Small intestine (tissue), 7 donors: ENCODE data around the gene STMND1. TPM values are rescaled to one million over a fixed set of nuclear protein-coding genes. Genes with fewer than 3 reads are reported as not detected.
A peak's percentile ranks its signal among the peaks of the same experiment; 100 is the strongest.
"Not testable (repeated sequence)": the region's sequence is repeated elsewhere in the genome, so short reads cannot be mapped to it uniquely, and the experiment has no call there.

ENCODE experiments used
- DNase-seq, 2 donors: peaks; one replicate each; pipeline versions ENCODE4 v3.0.0 to v3.0.0-alpha.2; 2013
- FAIRE-seq: peaks from 2 replicates; lab custom pipeline; 2012; peaks lifted over from hg19 to GRCh38; lab: Jason Lieb, UNC
- H3K27ac ChIP-seq, 3 donors: one replicate each; pipeline ENCODE4 v1.5.1; 2013; ENCODE audit warnings: low read length in 2 of 3, mild to moderate bottlenecking in 2 of 3, control low read depth in 1 of 3, inconsistent platforms in 1 of 3, low read depth in 1 of 3, moderate library complexity in 1 of 3
- H3K27me3 ChIP-seq, 3 donors: one replicate each; pipeline ENCODE4 v1.6.1; 2013; ENCODE audit warnings: low read length in 3 of 3, inconsistent platforms in 1 of 3; ENCODE audit not compliant: control insufficient read depth in 3 of 3, insufficient read depth in 3 of 3
- H3K36me3 ChIP-seq, 3 donors: one replicate each; pipeline ENCODE4 v1.6.1; 2013; ENCODE audit warnings: low read length in 3 of 3, inconsistent platforms in 1 of 3, low read depth in 1 of 3, mild to moderate bottlenecking in 1 of 3, moderate library complexity in 1 of 3; ENCODE audit not compliant: control insufficient read depth in 3 of 3, insufficient read depth in 2 of 3
- H3K4me1 ChIP-seq, 3 donors: one replicate each; pipeline ENCODE4 v1.6.1; 2013; ENCODE audit warnings: low read length in 2 of 3, inconsistent platforms in 1 of 3, low read depth in 1 of 3, mild to moderate bottlenecking in 1 of 3, moderate library complexity in 1 of 3; ENCODE audit not compliant: control insufficient read depth in 3 of 3, insufficient read depth in 2 of 3
- H3K4me3 ChIP-seq, 3 donors: one replicate each; pipeline ENCODE4 v1.5.1; 2013; ENCODE audit warnings: low read length in 3 of 3, control low read depth in 1 of 3, inconsistent platforms in 1 of 3, low read depth in 1 of 3, mild to moderate bottlenecking in 1 of 3, moderate library complexity in 1 of 3
- H3K9me3 ChIP-seq, 2 donors: one replicate each; pipeline ENCODE4 v1.6.1; 2013; ENCODE audit warnings: low read depth in 1 of 2, low read length in 1 of 2; ENCODE audit not compliant: control insufficient read depth in 2 of 2, insufficient read depth in 1 of 2
- WGBS, 3 donors: extraction: QIAGEN DNeasy Blood & Tissue Kit; methylation state at CpG; one replicate each; pipeline ENCODE4 v1.1.7; 2013; 5-methylcytosine and 5-hydroxymethylcytosine counted together
- polyA plus RNA-seq, 4 donors: library from polyadenylated mRNA; stranded (reverse) in 3 of 4; unstranded in 1 of 4; fragments of 200-250 nt in 3 of 4; fragments of 120-200 nt in 1 of 4; gene quantifications; one replicate each; pipeline versions ENCODE4 v1.2.1 to v1.2.3, GENCODE V29; 2013
- donor health status: healthy with polysubstance abuse.
- donor health status: control.
- donor health status: control.
- donor health status: Bipolar disorder and iron deficiency.
- donor health status: healthy.

STMND1 gene
- polyA plus RNA-seq, 4 donors: 0.06 to 0.22 TPM; not detected in 2

- H3K27me3 ChIP-seq: no peaks in the 10 kb centered on the region
- no peak overlapping the region for H3K27ac ChIP-seq
- no peaks in the 10 kb centered on the region for H3K4me1 ChIP-seq
- DNase-seq (no peak), FAIRE-seq (no peak)
- H3K36me3 ChIP-seq: no peaks in the 10 kb centered on the region
- H3K9me3 ChIP-seq: peaks cover 0 to 4% of the 10 kb centered on the region in 2 donors
- no peak overlapping the region for H3K4me3 ChIP-seq
Measured at GRCh38 chr6:17064975-17065374, 36.9 kb upstream of the STMND1 start.

- DNase-seq (no peak), FAIRE-seq (no peak)
- peaks cover 0 to 6% of the 10 kb centered on the region in 2 donors for H3K9me3 ChIP-seq
- no peaks in the 10 kb centered on the region for H3K36me3 ChIP-seq
- no peak overlapping the region for H3K27ac ChIP-seq
- no peaks in the 10 kb centered on the region for H3K27me3 ChIP-seq
- WGBS, 3 donors: 82 to 88% (median 87%) methylated on average over 6 of the region's 6 CpGs
- no peak overlapping the region for H3K4me3 ChIP-seq
- H3K4me1 ChIP-seq: no peaks in the 10 kb centered on the region
Measured at GRCh38 chr6:17066610-17067009, 35.2 kb upstream of the STMND1 start.

- H3K4me1 ChIP-seq, H3K27me3 ChIP-seq, FAIRE-seq, H3K4me3 ChIP-seq, DNase-seq, H3K27ac ChIP-seq, H3K36me3 ChIP-seq: not testable (repeated sequence)
- H3K9me3 ChIP-seq: peaks cover 0 to 11% of the 10 kb centered on the region in 2 donors
Measured at GRCh38 chr6:17068972-17069371, 32.9 kb upstream of the STMND1 start.

GRCh38 chr6:17070400-17070799, 31.4 kb upstream of the STMND1 start:
- not testable (repeated sequence) for H3K27me3 ChIP-seq, H3K4me1 ChIP-seq, H3K36me3 ChIP-seq, H3K4me3 ChIP-seq, DNase-seq, FAIRE-seq, H3K27ac ChIP-seq
- WGBS, 3 donors: 46 to 70% (median 58%) methylated on average over 2 of the region's 2 CpGs
- H3K9me3 ChIP-seq: peaks cover 0 to 11% of the 10 kb centered on the region in 2 donors

GRCh38 chr6:17073596-17073995, 28.3 kb upstream of the STMND1 start:
- FAIRE-seq: not testable (repeated sequence)

GRCh38 chr6:17081273-17081672, 20.6 kb upstream of the STMND1 start:
- Histone ChIP-seq H3K4me1 (no peaks in the 10 kb centered on the region), H3K27ac (no peak overlapping the region), H3K9me3 (no peaks in the 10 kb centered on the region), H3K36me3 (no peaks in the 10 kb centered on the region), H3K4me3 (no peak overlapping the region), H3K27me3 (peaks cover 0 to 5% (median 0%) of the 10 kb centered on the region in 3 donors)
- WGBS, 3 donors: 68 to 82% (median 80%) methylated on average over 4 of the region's 4 CpGs
- DNase-seq (no peak), FAIRE-seq (no peak)

More at GRCh38 chr6:17073596-17073995, 28.3 kb upstream of the STMND1 start:
- 40 to 66% (median 41%) methylated on average over 2 of the region's 2 CpGs for WGBS, 3 donors
- not testable (repeated sequence) for H3K36me3 ChIP-seq, H3K4me1 ChIP-seq, H3K4me3 ChIP-seq, DNase-seq, H3K27me3 ChIP-seq, H3K27ac ChIP-seq
- peaks cover 0 to 11% of the 10 kb centered on the region in 2 donors for H3K9me3 ChIP-seq

GRCh38 chr6:17081860-17082508, 19.9 kb upstream of the STMND1 start:
- H3K27ac ChIP-seq: no peak overlapping the region
- H3K27me3 ChIP-seq: peaks cover 0 to 10% (median 0%) of the 10 kb centered on the region in 3 donors
- H3K9me3 ChIP-seq: no peaks in the 10 kb centered on the region
- H3K36me3 ChIP-seq: no peaks in the 10 kb centered on the region
- H3K4me3 ChIP-seq: no peak overlapping the region
- FAIRE-seq (no peak), DNase-seq (no peak)
- 71 to 82% (median 74%) methylated on average over 5 of the region's 5 CpGs for WGBS, 3 donors
- H3K4me1 ChIP-seq: no peaks in the 10 kb centered on the region

GRCh38 chr6:17083397-17083796, 18.5 kb upstream of the STMND1 start:
- FAIRE-seq (no peak), DNase-seq (no peak)
- Histone ChIP-seq H3K27ac (no peak overlapping the region), H3K4me3 (no peak overlapping the region), H3K4me1 (no peaks in the 10 kb centered on the region), H3K9me3 (no peaks in the 10 kb centered on the region), H3K27me3 (peaks cover 0 to 11% (median 0%) of the 10 kb centered on the region in 3 donors), H3K36me3 (no peaks in the 10 kb centered on the region)
- WGBS, 3 donors: 66 to 75% (median 68%) methylated on average over 3 of the region's 3 CpGs

GRCh38 chr6:17086469-17086868, 15.4 kb upstream of the STMND1 start:
- Histone ChIP-seq H3K27me3 (peaks cover 0 to 8% (median 0%) of the 10 kb centered on the region in 3 donors), H3K4me3 (no peak overlapping the region), H3K4me1 (no peaks in the 10 kb centered on the region), H3K36me3 (no peaks in the 10 kb centered on the region), H3K9me3 (no peaks in the 10 kb centered on the region), H3K27ac (no peak overlapping the region)
- 29 to 41% (median 33%) methylated on average over 11 of the region's 11 CpGs for WGBS, 3 donors
- no peak for FAIRE-seq
- peak; percentile 53 to 61 for DNase-seq
